B cell (primary cell): Measurements from ENCODE around the gene APOL3. TPM values are rescaled to one million over a fixed set of nuclear protein-coding genes. Genes with fewer than 3 reads are reported as not detected.

Source experiments
- ATAC-seq: fragments of 200-7000 bp; cut with Tn5 transposase; one replicate; pipeline ENCODE4 v1.10.0; 2021; ENCODE audit warnings: low read depth, mild to moderate bottlenecking, moderate number of reproducible peaks, moderate library complexity
- CTCF ChIA-PET: fragments of 350-600 bp; sonication (Branson Sonifier 250); formaldehyde crosslinking; loops from one replicate; lab custom pipeline; 2021; ENCODE audit warnings: antibody characterized with exemption, inconsistent platforms; lab: Charles Lee
- POLR2A ChIA-PET: fragments of 350-600 bp; sonication (Branson Sonifier 250); formaldehyde crosslinking; loops from one replicate; lab custom pipeline; 2021; ENCODE audit warnings: antibody characterized with exemption; lab: Charles Lee
- DNase-seq: peaks from one replicate; pipeline ENCODE4 v3.0.0; 2013
- H2AFZ ChIP-seq: 2 replicates; pipeline ENCODE4 v1.6.1; 2012; ENCODE audit warnings: mild to moderate bottlenecking, low read depth, low read length; ENCODE audit not compliant: insufficient read depth, poor library complexity, severe bottlenecking
- H3K27ac ChIP-seq, 2 donors: 1 replicate in 1 of 2; 2 replicates in 1 of 2; pipeline ENCODE4 v1.5.1; 2012 to 2013; ENCODE audit warnings: low read length in 2 of 2, mild to moderate bottlenecking in 2 of 2, moderate library complexity in 1 of 2
- H3K27me3 ChIP-seq, 4 experiments: fragments of 200-600 bp in 1 of 4; sonication (generic) in 1 of 4; replicated peaks in 1 of 4; 1 replicate in 2 of 4; 2 replicates in 2 of 4; pipeline versions ENCODE4 v1.6.1 to v1.7.0; 2013 to 2016; ENCODE audit warnings: low read length in 3 of 4, mild to moderate bottlenecking in 2 of 4, mixed read lengths in 1 of 4, moderate library complexity in 1 of 4; ENCODE audit not compliant: insufficient read depth in 4 of 4, control insufficient read depth in 3 of 4; ENCODE audit errors: control extremely low read depth in 1 of 4
- H3K36me3 ChIP-seq, 2 experiments: replicated peaks in 1 of 2; 1 replicate in 1 of 2; 2 replicates in 1 of 2; pipeline versions ENCODE4 v1.6.1 to v1.7.1; 2013; ENCODE audit warnings: low read length in 1 of 2; ENCODE audit not compliant: insufficient read depth in 2 of 2, control insufficient read depth in 1 of 2; ENCODE audit errors: control extremely low read depth in 1 of 2, extremely low read depth in 1 of 2
- H3K4me1 ChIP-seq, 2 donors: fragments of 200-600 bp in 1 of 2; sonication (generic) in 1 of 2; 1 replicate in 1 of 2; 2 replicates in 1 of 2; pipeline versions ENCODE4 v1.5.1 to v1.6.1; 2013 to 2017; ENCODE audit warnings: low read length in 2 of 2; ENCODE audit not compliant: control insufficient read depth in 2 of 2, insufficient read depth in 2 of 2
- H3K4me2 ChIP-seq: replicated peaks from 2 replicates; pipeline ENCODE3; 2012; ENCODE audit warnings: mild to moderate bottlenecking, low read depth, low read length; ENCODE audit not compliant: poor library complexity, severe bottlenecking
- H3K4me3 ChIP-seq, 5 experiments: fragments of 200-600 bp in 1 of 5; sonication (generic) in 1 of 5; 1 replicate in 3 of 5; 2 replicates in 2 of 5; pipeline versions ENCODE4 v1.5.1 to v1.7.0; 2011 to 2016; ENCODE audit warnings: low read length in 4 of 5, mild to moderate bottlenecking in 4 of 5, low read depth in 2 of 5, control low read depth in 1 of 5, moderate library complexity in 1 of 5; ENCODE audit not compliant: insufficient read depth in 1 of 5; ENCODE audit errors: control extremely low read depth in 1 of 5, extremely low read depth in 1 of 5
- H3K79me2 ChIP-seq: fragments of 200-600 bp; sonication (generic); one replicate; pipeline ENCODE4 v1.6.0; 2016; ENCODE audit warnings: low read length; ENCODE audit not compliant: control insufficient read depth, insufficient read depth
- H3K9ac ChIP-seq: fragments of 200-600 bp; sonication (generic); 2 replicates; pipeline ENCODE4 v1.6.1; 2017; ENCODE audit warnings: mild to moderate bottlenecking, low read length, moderate library complexity
- H3K9me3 ChIP-seq, 3 donors: one replicate each; pipeline versions ENCODE4 v1.6.1 to v1.7.1; 2013; ENCODE audit warnings: low read length in 2 of 3; ENCODE audit not compliant: control insufficient read depth in 2 of 3, insufficient read depth in 1 of 3; ENCODE audit errors: control extremely low read depth in 1 of 3
- H4K20me1 ChIP-seq: 2 replicates; pipeline ENCODE4 v1.6.0; 2012; ENCODE audit warnings: mild to moderate bottlenecking, low read length; ENCODE audit not compliant: insufficient read depth, control insufficient read depth, poor library complexity, severe bottlenecking
- H3K27ac Mint-ChIP-seq: one replicate; pipeline ENCODE4 v1.8.0; 2021; ENCODE audit warnings: mixed read lengths
- H3K27me3 Mint-ChIP-seq: one replicate; pipeline ENCODE4 v1.8.0; 2021; ENCODE audit warnings: mixed read lengths
- H3K4me1 Mint-ChIP-seq: one replicate; pipeline ENCODE4 v1.8.0; 2021; ENCODE audit warnings: mixed read lengths
- H3K4me3 Mint-ChIP-seq: one replicate; pipeline ENCODE4 v1.8.0; 2021; ENCODE audit warnings: mixed read lengths
- H3K9me3 Mint-ChIP-seq: one replicate; pipeline ENCODE4 v1.8.0; 2022; ENCODE audit warnings: mixed read lengths; ENCODE audit not compliant: insufficient read depth
- CTCF ChIP-seq: fragments of 200-600 bp; IDR thresholded peaks from one replicate; pipeline ENCODE4 v1.8.0; 2022; ENCODE audit warnings: antibody characterized with exemption, mild to moderate bottlenecking
- EZH2 ChIP-seq: IDR thresholded peaks from 2 replicates; pipeline ENCODE4 v1.6.1; 2012; ENCODE audit warnings: borderline replicate concordance, low read depth, mild to moderate bottlenecking, moderate library complexity, low read length; ENCODE audit not compliant: insufficient read depth, poor library complexity, severe bottlenecking
- WGBS: methylation state at CpG from one replicate; pipeline ENCODE4 v1.1.5; 2013; ENCODE audit warnings: missing lambda C conversion rate; ENCODE audit not compliant: insufficient coverage; 5-methylcytosine and 5-hydroxymethylcytosine counted together
- intact Hi-C: fragments of 100-400 bp; cut with micrococcal nuclease; formaldehyde crosslinking; loops from one replicate; pipeline ENCODE4 v1.10.0; 2022
- polyA plus RNA-seq: library from polyadenylated mRNA; depleted of rRNA; stranded (reverse); fragments of >200 nt; gene quantifications from 2 replicates; pipeline ENCODE4 v1.2.3, GENCODE V29; 2012
- total RNA-seq, 2 donors: library from RNA; stranded (reverse); fragments of 120-200 nt in 1 of 2; gene quantifications; 1 replicate in 1 of 2; 2 replicates in 1 of 2; pipeline versions ENCODE4 v1.2.3 to v1.2.4, GENCODE V29; 2013 to 2022

APOL3 gene
- total and polyA plus RNA-seq, 2 donors (not counting 1 experiment from before 2014, with no cell fraction given), result 55.0 to 97.2 TPM

- H3K27ac ChIP-seq, result peak overlapping the region; percentile 27 to 33
- H2AFZ ChIP-seq, result no peak overlapping the region
- H3K27me3 Mint-ChIP-seq, result no peaks in the 10 kb centered on the region
- ATAC-seq (no peak), DNase-seq (no peak)
- peaks cover 17% of the 10 kb centered on the region for H3K79me2 ChIP-seq
- peaks cover 8% of the 10 kb centered on the region for H3K4me1 Mint-ChIP-seq
- H3K4me2 ChIP-seq, result no peak overlapping the region
- 83% methylated on average over 3 of the region's 8 CpGs for WGBS
- H3K9me3 Mint-ChIP-seq, result peaks cover 5% of the 10 kb centered on the region
- H3K9ac ChIP-seq, result no peak overlapping the region
- ChIA-PET POLR2A (no interaction called here), CTCF (interaction anchor here (1.1 to 9.7 kb wide), 2 partner anchors 16 to 33 kb away, joined by 3 to 174 read pairs; no protein-coding TSS in a partner anchor)
- intact Hi-C loops, result loop anchor here (5.0 kb wide), 1 partner anchor 75 kb away; no protein-coding TSS in a partner anchor
- H3K9me3 ChIP-seq, result no peaks in the 10 kb centered on the region
- no peak overlapping the region for H3K4me3 ChIP-seq
- peak overlapping the region; percentile 61 for H3K27ac Mint-ChIP-seq
- no peak for TF ChIP-seq CTCF
- TF ChIP-seq EZH2, result no peak
- H3K4me3 Mint-ChIP-seq, result no peak overlapping the region
- H4K20me1 ChIP-seq, result peaks cover 10% of the 10 kb centered on the region
- no peaks in the 10 kb centered on the region for H3K4me1 ChIP-seq
- peaks cover 0 to 66% of the 10 kb centered on the region in 2 experiments for H3K36me3 ChIP-seq
- no peaks in the 10 kb centered on the region for H3K27me3 ChIP-seq
Measured at GRCh38 chr22:36147196-36147791, 13.3 kb downstream of the APOL3 start.

- no peak overlapping the region for H3K4me2 ChIP-seq
- TF ChIP-seq EZH2 (no peak), CTCF (no peak)
- peaks cover 3 to 79% of the 10 kb centered on the region in 2 experiments for H3K36me3 ChIP-seq
- no peaks in the 10 kb centered on the region for H3K4me1 ChIP-seq
- Mint-ChIP-seq H3K27me3 (no peaks in the 10 kb centered on the region), H3K27ac (no peak overlapping the region), H3K9me3 (no peaks in the 10 kb centered on the region), H3K4me1 (peaks cover 1% of the 10 kb centered on the region), H3K4me3 (no peak overlapping the region)
- peaks cover 6% of the 10 kb centered on the region for H4K20me1 ChIP-seq
- no CpG with 5 or more reads among the region's 4 CpGs for WGBS
- CTCF ChIA-PET, result interaction anchor here (1.2 to 9.7 kb wide), 6 partner anchors 9 to 341 kb away, joined by 4 to 174 read pairs (median 6); no protein-coding TSS in a partner anchor
- no peak overlapping the region for H2AFZ ChIP-seq
- intact Hi-C loops, result loop anchor here (5.0 kb wide), 1 partner anchor 76 kb away; no protein-coding TSS in a partner anchor
- H3K27me3 ChIP-seq, result no peaks in the 10 kb centered on the region
- H3K9me3 ChIP-seq, result no peaks in the 10 kb centered on the region
- POLR2A ChIA-PET, result no interaction called here
- H3K4me3 ChIP-seq, result no peak overlapping the region
- no peak for DNase-seq
- H3K79me2 ChIP-seq, result peaks cover 3% of the 10 kb centered on the region
- ATAC-seq, result no peak
- no peak overlapping the region for H3K27ac ChIP-seq
- no peak overlapping the region for H3K9ac ChIP-seq
Measured at GRCh38 chr22:36145881-36146280, 14.7 kb downstream of the APOL3 start.
